Neuronal stem cell (in vitro differentiated cells): ENCODE data around the gene METTL24.
"Not testable (repeated sequence)": the region's sequence is repeated elsewhere in the genome, so short reads cannot be mapped to it uniquely, and the experiment has no call there.

Experiments
- DNase-seq: peaks from one replicate; pipeline ENCODE4 v3.0.0-alpha.2; 2013; ENCODE audit warnings: low spot score
- H2AFZ ChIP-seq: one replicate; pipeline ENCODE4 v1.6.1; 2013; ENCODE audit warnings: mild to moderate bottlenecking, low read length, inconsistent platforms
- H2AK5ac ChIP-seq: 2 replicates; pipeline ENCODE4 v1.6.1; 2013; ENCODE audit warnings: low read depth, mild to moderate bottlenecking, inconsistent platforms, low read length, moderate library complexity, mixed read lengths
- H2BK120ac ChIP-seq: 2 replicates; pipeline ENCODE4 v1.6.1; 2013; ENCODE audit warnings: low read depth, mild to moderate bottlenecking, inconsistent platforms, low read length, moderate library complexity, mixed read lengths
- H2BK12ac ChIP-seq: one replicate; pipeline ENCODE4 v1.6.1; 2013; ENCODE audit warnings: low read length, inconsistent platforms
- H2BK15ac ChIP-seq: 2 replicates; pipeline ENCODE4 v1.6.1; 2013; ENCODE audit warnings: mild to moderate bottlenecking, low read length, inconsistent platforms, mixed read lengths
- H2BK5ac ChIP-seq: one replicate; pipeline ENCODE4 v1.6.1; 2013; ENCODE audit warnings: inconsistent platforms, mild to moderate bottlenecking, low read length, moderate library complexity
- H3K14ac ChIP-seq: one replicate; pipeline ENCODE4 v1.6.1; 2013; ENCODE audit warnings: low read length, inconsistent platforms
- H3K18ac ChIP-seq: 2 replicates; pipeline ENCODE4 v1.6.1; 2013; ENCODE audit warnings: low read length, inconsistent platforms
- H3K23ac ChIP-seq: 2 replicates; pipeline ENCODE4 v1.6.1; 2013; ENCODE audit warnings: low read depth, mild to moderate bottlenecking, mixed read lengths, low read length, inconsistent platforms; ENCODE audit not compliant: poor library complexity
- H3K27ac ChIP-seq: replicated peaks from 3 replicates; pipeline ENCODE4 v1.5.1; 2013; ENCODE audit warnings: low read length, inconsistent platforms
- H3K27me3 ChIP-seq, 3 experiments: 2 replicates each; pipeline ENCODE4 v1.6.1; 2013; ENCODE audit warnings: low read length in 3 of 3, mild to moderate bottlenecking in 2 of 3, inconsistent platforms in 1 of 3, low read depth in 1 of 3, mixed read lengths in 1 of 3, moderate library complexity in 1 of 3; ENCODE audit not compliant: control insufficient read depth in 3 of 3, insufficient read depth in 3 of 3
- H3K36me3 ChIP-seq, 2 donors: replicated peaks in 1 of 2; 2 replicates each; pipeline ENCODE4 v1.6.1; 2013; ENCODE audit warnings: low read length in 2 of 2; ENCODE audit not compliant: control insufficient read depth in 2 of 2, insufficient read depth in 2 of 2
- H3K4ac ChIP-seq: 2 replicates; pipeline ENCODE4 v1.6.1; 2013; ENCODE audit warnings: inconsistent platforms, mild to moderate bottlenecking, low read length, moderate library complexity
- H3K4me1 ChIP-seq, 2 donors: 1 replicate in 1 of 2; 2 replicates in 1 of 2; pipeline ENCODE4 v1.6.1; 2013; ENCODE audit warnings: low read length in 2 of 2, low read depth in 1 of 2; ENCODE audit not compliant: control insufficient read depth in 2 of 2, insufficient read depth in 1 of 2
- H3K4me2 ChIP-seq: one replicate; pipeline ENCODE4 v1.6.1; 2013; ENCODE audit warnings: mild to moderate bottlenecking, low read length, inconsistent platforms; ENCODE audit not compliant: insufficient read depth, poor library complexity, severe bottlenecking
- H3K4me3 ChIP-seq, 2 donors: 2 replicates each; pipeline ENCODE4 v1.5.1; 2013; ENCODE audit warnings: low read length in 2 of 2, mild to moderate bottlenecking in 2 of 2, inconsistent platforms in 1 of 2, moderate library complexity in 1 of 2
- H3K79me1 ChIP-seq: one replicate; pipeline ENCODE4 v1.6.1; 2013; ENCODE audit warnings: low read depth, mild to moderate bottlenecking, inconsistent platforms, low read length, moderate library complexity
- H3K9ac ChIP-seq: one replicate; pipeline ENCODE4 v1.6.1; 2013; ENCODE audit warnings: mild to moderate bottlenecking, low read depth, low read length, inconsistent platforms; ENCODE audit not compliant: poor library complexity
- H3K9me3 ChIP-seq, 2 donors: replicated peaks in 1 of 2; 2 replicates each; pipeline versions ENCODE3 to v1.6.1; 2013; ENCODE audit warnings: low read length in 2 of 2, mild to moderate bottlenecking in 2 of 2, inconsistent platforms in 1 of 2, low read depth in 1 of 2, mixed read lengths in 1 of 2, moderate library complexity in 1 of 2; ENCODE audit not compliant: control insufficient read depth in 2 of 2, insufficient read depth in 1 of 2
- H4K8ac ChIP-seq: one replicate; pipeline ENCODE4 v1.6.1; 2013; ENCODE audit warnings: low read depth, mild to moderate bottlenecking, inconsistent platforms, low read length, moderate library complexity
- H4K91ac ChIP-seq: one replicate; pipeline ENCODE4 v1.6.1; 2013; ENCODE audit warnings: low read length, low read depth, mild to moderate bottlenecking, inconsistent platforms; ENCODE audit not compliant: poor library complexity
- WGBS, 2 donors: extraction: QIAGEN DNeasy Blood & Tissue Kit; methylation state at CpG; one replicate each; pipeline ENCODE4 v1.1.7; 2013; ENCODE audit warnings: missing lambda C conversion rate in 2 of 2, mixed read lengths in 1 of 2; ENCODE audit not compliant: insufficient read length in 2 of 2, insufficient replicate concordance in 1 of 2; ENCODE audit errors: extremely low coverage in 2 of 2; 5-methylcytosine and 5-hydroxymethylcytosine counted together

METTL24 gene

GRCh38 chr6:110236007-110236406 is 122.1 kb downstream of the METTL24 start:
- H3K23ac ChIP-seq, H3K9me3 ChIP-seq, H2BK5ac ChIP-seq, H3K9ac ChIP-seq, H3K4me3 ChIP-seq, H4K91ac ChIP-seq, H2BK12ac ChIP-seq, H4K8ac ChIP-seq, H3K4me1 ChIP-seq, H2BK120ac ChIP-seq, H3K36me3 ChIP-seq, H3K4me2 ChIP-seq, H2AFZ ChIP-seq, H2AK5ac ChIP-seq, H2BK15ac ChIP-seq, H3K27ac ChIP-seq, DNase-seq, H3K4ac ChIP-seq, H3K18ac ChIP-seq, H3K79me1 ChIP-seq, H3K14ac ChIP-seq, H3K27me3 ChIP-seq: not testable (repeated sequence)
- no CpG with 5 or more reads among the region's 1 CpG for WGBS, 2 donors

DNA sequence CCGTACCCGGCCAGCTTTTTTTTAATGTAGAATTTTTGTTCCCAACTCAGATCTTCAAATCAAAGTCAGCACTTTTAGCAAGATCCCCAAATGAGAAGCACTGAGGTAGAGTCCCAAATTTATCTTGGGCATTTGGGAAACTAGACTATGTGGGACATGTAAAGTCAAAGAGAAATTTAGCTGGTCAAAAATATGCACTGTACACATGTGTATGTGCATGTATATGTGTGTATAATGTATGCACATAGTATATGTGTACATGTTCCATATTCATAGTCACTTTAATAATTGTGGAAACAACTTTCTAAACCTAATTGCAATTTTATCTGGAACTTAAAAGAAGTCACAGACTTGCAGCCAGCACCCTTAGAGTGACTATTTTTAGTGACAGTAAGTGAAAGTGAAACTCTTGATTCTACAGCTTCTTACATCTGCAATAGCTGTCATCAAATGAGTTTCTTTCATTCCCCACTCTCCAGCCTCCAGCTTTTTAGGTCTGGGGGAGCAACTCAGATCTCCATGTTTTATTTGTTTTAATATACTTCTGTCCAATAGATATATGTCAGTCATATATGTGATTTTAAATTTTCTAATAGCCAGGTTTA is 124.3 kb downstream of the METTL24 start:
- no peak overlapping the region for H3K14ac ChIP-seq
- H3K18ac ChIP-seq: no peak overlapping the region
- H2BK5ac ChIP-seq: no peak overlapping the region
- no peak overlapping the region for H3K27ac ChIP-seq
- H3K4me1 ChIP-seq: no peaks in the 10 kb centered on the region
- no peaks in the 10 kb centered on the region for H3K79me1 ChIP-seq
- H2BK15ac ChIP-seq: no peak overlapping the region
- H2AK5ac ChIP-seq: no peak overlapping the region
- no peak overlapping the region for H3K9ac ChIP-seq
- H3K27me3 ChIP-seq: no peaks in the 10 kb centered on the region
- H3K4me2 ChIP-seq: no peak overlapping the region
- no peak overlapping the region for H4K91ac ChIP-seq
- H3K4me3 ChIP-seq: no peak overlapping the region
- DNase-seq: no peak
- H4K8ac ChIP-seq: no peak overlapping the region
- H2BK120ac ChIP-seq: no peak overlapping the region
- H3K9me3 ChIP-seq: peaks cover 0 to 4% of the 10 kb centered on the region in 2 donors
- H2AFZ ChIP-seq: no peak overlapping the region
- H3K36me3 ChIP-seq: peaks cover 0 to 20% of the 10 kb centered on the region in 2 donors
- WGBS, 2 donors: no CpG with 5 or more reads among the region's 2 CpGs
- H3K4ac ChIP-seq: no peak overlapping the region
- H3K23ac ChIP-seq: no peak overlapping the region
- no peak overlapping the region for H2BK12ac ChIP-seq

GRCh38 chr6:110232450-110232849 is 125.7 kb downstream of the METTL24 start:
- no peak overlapping the region for H3K23ac ChIP-seq
- H3K18ac ChIP-seq: no peak overlapping the region
- no peak overlapping the region for H2BK15ac ChIP-seq
- no peak for DNase-seq
- WGBS, 2 donors: no CpG with 5 or more reads among the region's 2 CpGs
- H3K9me3 ChIP-seq: peaks cover 0 to 4% of the 10 kb centered on the region in 2 donors
- H3K27ac ChIP-seq: no peak overlapping the region
- no peak overlapping the region for H3K4me3 ChIP-seq
- H3K9ac ChIP-seq: no peak overlapping the region
- no peak overlapping the region for H2BK12ac ChIP-seq
- H3K4me2 ChIP-seq: no peak overlapping the region
- H3K4ac ChIP-seq: no peak overlapping the region
- no peak overlapping the region for H3K14ac ChIP-seq
- peaks cover 0 to 30% of the 10 kb centered on the region in 2 donors for H3K36me3 ChIP-seq
- no peak overlapping the region for H2BK5ac ChIP-seq
- H2BK120ac ChIP-seq: no peak overlapping the region
- no peaks in the 10 kb centered on the region for H3K4me1 ChIP-seq
- no peak overlapping the region for H4K91ac ChIP-seq
- H4K8ac ChIP-seq: no peak overlapping the region
- no peaks in the 10 kb centered on the region for H3K27me3 ChIP-seq
- H2AK5ac ChIP-seq: no peak overlapping the region
- no peak overlapping the region for H2AFZ ChIP-seq
- H3K79me1 ChIP-seq: peaks cover 1% of the 10 kb centered on the region

- Histone ChIP-seq H3K27me3 (no peaks in the 10 kb centered on the region), H3K79me1 (peaks cover 1% of the 10 kb centered on the region), H4K8ac (no peak overlapping the region), H2BK120ac (no peak overlapping the region), H3K23ac (no peak overlapping the region), H3K18ac (no peak overlapping the region), H3K4me1 (no peaks in the 10 kb centered on the region), H3K4ac (no peak overlapping the region), H3K27ac (no peak overlapping the region), H2BK5ac (no peak overlapping the region), H4K91ac (no peak overlapping the region), H2BK15ac (no peak overlapping the region), H2BK12ac (no peak overlapping the region), H3K4me2 (no peak overlapping the region), H2AK5ac (no peak overlapping the region), H3K9ac (no peak overlapping the region), H2AFZ (no peak overlapping the region), H3K4me3 (no peak overlapping the region), H3K9me3 (no peaks in the 10 kb centered on the region), H3K36me3 (peaks cover 0 to 62% of the 10 kb centered on the region in 2 donors), H3K14ac (no peak overlapping the region)
- DNase-seq: no peak
- no CpG with 5 or more reads among the region's 1 CpG for WGBS, 2 donors
These were observed 131.9 kb downstream of the METTL24 start for GRCh38 chr6:110226261-110226660.
